PC-9 (cell line): Measurements from ENCODE around the gene SPAG9. TPM values are rescaled to one million over a fixed set of nuclear protein-coding genes. Genes with fewer than 3 reads are reported as not detected.

Experiments
- BruUV-seq: library from RNA; stranded (reverse); fragments of 400-500 nt; replicated peaks from 2 replicates; lab custom pipeline; 2021; lab: Mats Ljungman, UMichigan
- CTCF ChIA-PET: fragments of 300-600 bp; sonication (Branson Sonifier 250); formaldehyde crosslinking; loops from one replicate; lab custom pipeline; 2022; ENCODE audit warnings: antibody characterized with exemption; lab: Charles Lee
- POLR2A ChIA-PET: fragments of 300-600 bp; sonication (Branson Sonifier 250); formaldehyde crosslinking; loops from one replicate; lab custom pipeline; 2022; ENCODE audit warnings: antibody characterized with exemption; ENCODE audit not compliant: unreplicated experiment; lab: Charles Lee
- DNase-seq, 2 experiments: peaks; one replicate each; pipeline versions ENCODE4 v3.0.0 to v3.0.0-alpha.2; 2015 to 2022; ENCODE audit warnings: mixed read lengths in 1 of 2
- H2AFZ ChIP-seq: fragments of 200-600 bp; sonication (generic); 2 replicates; pipeline ENCODE4 v1.8.1; 2017; ENCODE audit warnings: antibody characterized with exemption
- H3F3A ChIP-seq: fragments of 200-600 bp; sonication (generic); 2 replicates; pipeline ENCODE4 v1.8.1; 2017; ENCODE audit warnings: antibody characterized with exemption, mild to moderate bottlenecking, low read depth; ENCODE audit not compliant: insufficient read depth
- H3K27ac ChIP-seq: fragments of 200-600 bp; sonication (generic); 2 replicates; pipeline ENCODE4 v1.6.1; 2016; ENCODE audit warnings: mixed run types
- H3K27me3 ChIP-seq: fragments of 200-600 bp; sonication (generic); 2 replicates; pipeline ENCODE4 v1.6.1; 2016; ENCODE audit warnings: low read depth, mixed run types; ENCODE audit not compliant: insufficient read depth
- H3K36me3 ChIP-seq: fragments of 200-600 bp; sonication (generic); 2 replicates; pipeline ENCODE4 v1.6.1; 2016; ENCODE audit warnings: low read depth, mixed run types
- H3K4me1 ChIP-seq: fragments of 200-600 bp; sonication (generic); replicated peaks from 2 replicates; pipeline ENCODE4 v1.6.1; 2016; ENCODE audit warnings: mixed run types; ENCODE audit not compliant: insufficient read depth
- H3K4me2 ChIP-seq: fragments of 200-600 bp; sonication (generic); 2 replicates; pipeline ENCODE4 v1.6.1; 2017; ENCODE audit warnings: mixed run types
- H3K4me3 ChIP-seq: fragments of 200-600 bp; sonication (generic); 2 replicates; pipeline ENCODE4 v1.6.1; 2016; ENCODE audit warnings: mixed run types
- H3K79me2 ChIP-seq: fragments of 200-600 bp; sonication (generic); 2 replicates; pipeline ENCODE4 v1.6.1; 2017; ENCODE audit warnings: low read depth, mixed run types
- H3K9me2 ChIP-seq: fragments of 200-600 bp; sonication (generic); 2 replicates; pipeline ENCODE4 v1.8.1; 2017; ENCODE audit warnings: mild to moderate bottlenecking; ENCODE audit not compliant: insufficient read depth
- H3K9me3 ChIP-seq: fragments of 200-600 bp; sonication (generic); 2 replicates; pipeline ENCODE4 v1.8.1; 2016; ENCODE audit warnings: low read depth; ENCODE audit not compliant: insufficient read depth
- H4K20me1 ChIP-seq: fragments of 200-600 bp; sonication (generic); 2 replicates; pipeline ENCODE4 v1.8.1; 2017; ENCODE audit not compliant: insufficient read depth
- EZH2 ChIP-seq: fragments of 200-600 bp; sonication (generic); IDR thresholded peaks from 2 replicates; pipeline ENCODE4 v1.8.0; 2017; ENCODE audit warnings: antibody characterized with exemption, low read depth
- intact Hi-C: fragments of 100-400 bp; cut with micrococcal nuclease; formaldehyde crosslinking; loops from one replicate; pipeline ENCODE4 v1.10.0; 2022; ENCODE audit not compliant: unreplicated experiment
- total RNA-seq: library from RNA; stranded (reverse); gene quantifications from 2 replicates; pipeline ENCODE4 v1.2.3, GENCODE V29; 2021
- TF ChIP-seq, protein P1 (sequence below): fragments of 200-600 bp; sonication (generic); conservative IDR thresholded peaks from 2 replicates; pipeline ENCODE4 v1.6.1; 2017; ENCODE audit warnings: mixed run types, antibody characterized with exemption, mild to moderate bottlenecking, moderate library complexity

Gene SPAG9
- total RNA-seq, 1 experiment from 2014 or later: 51.8 TPM

GRCh38 chr17:51166987-51167931 is 46.6 kb upstream of the SPAG9 start:
- Histone ChIP-seq H4K20me1 (peaks cover 43% of the 10 kb centered on the region), H3F3A (peaks cover 79% of the 10 kb centered on the region), H3K36me3 (peaks cover 51% of the 10 kb centered on the region), H3K9me3 (no peaks in the 10 kb centered on the region), H3K27me3 (no peaks in the 10 kb centered on the region), H3K79me2 (peaks cover 30% of the 10 kb centered on the region), H3K9me2 (no peaks in the 10 kb centered on the region), H3K27ac (peak overlapping the region; percentile 78), H3K4me1 (peaks cover 18% of the 10 kb centered on the region; the same call in 1 of the 2 replicates), H2AFZ (peak overlapping the region; percentile 94), H3K4me2 (peak overlapping the region; percentile 97), H3K4me3 (peak overlapping the region; percentile 80)
- TSS peak; percentile 35 for BruUV-seq
- ChIA-PET CTCF (no interaction called here), POLR2A (no interaction called here)
- intact Hi-C loops: loop anchor here (5.0 kb wide), 2 partner anchors 95 to 165 kb away; partner anchors contain the start of genes MBTD1 and UTP18
- TF ChIP-seq, protein P1, sequence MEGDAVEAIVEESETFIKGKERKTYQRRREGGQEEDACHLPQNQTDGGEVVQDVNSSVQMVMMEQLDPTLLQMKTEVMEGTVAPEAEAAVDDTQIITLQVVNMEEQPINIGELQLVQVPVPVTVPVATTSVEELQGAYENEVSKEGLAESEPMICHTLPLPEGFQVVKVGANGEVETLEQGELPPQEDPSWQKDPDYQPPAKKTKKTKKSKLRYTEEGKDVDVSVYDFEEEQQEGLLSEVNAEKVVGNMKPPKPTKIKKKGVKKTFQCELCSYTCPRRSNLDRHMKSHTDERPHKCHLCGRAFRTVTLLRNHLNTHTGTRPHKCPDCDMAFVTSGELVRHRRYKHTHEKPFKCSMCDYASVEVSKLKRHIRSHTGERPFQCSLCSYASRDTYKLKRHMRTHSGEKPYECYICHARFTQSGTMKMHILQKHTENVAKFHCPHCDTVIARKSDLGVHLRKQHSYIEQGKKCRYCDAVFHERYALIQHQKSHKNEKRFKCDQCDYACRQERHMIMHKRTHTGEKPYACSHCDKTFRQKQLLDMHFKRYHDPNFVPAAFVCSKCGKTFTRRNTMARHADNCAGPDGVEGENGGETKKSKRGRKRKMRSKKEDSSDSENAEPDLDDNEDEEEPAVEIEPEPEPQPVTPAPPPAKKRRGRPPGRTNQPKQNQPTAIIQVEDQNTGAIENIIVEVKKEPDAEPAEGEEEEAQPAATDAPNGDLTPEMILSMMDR: peak; percentile 92
- TF ChIP-seq EZH2: no peak
- peak in 1 of 2 experiments; percentile 68 for DNase-seq

- peaks cover 30% of the 10 kb centered on the region for H3K79me2 ChIP-seq
- H3K4me2 ChIP-seq: peak within 1 kb of the TSS; percentile 97
- BruUV-seq: no TSS peak
- no peak for TF ChIP-seq EZH2
- TF ChIP-seq, protein P1: no peak
- H4K20me1 ChIP-seq: peaks cover 34% of the 10 kb centered on the region
- H2AFZ ChIP-seq: peak within 1 kb of the TSS; percentile 94
- intact Hi-C loops: loop anchor here (5.0 kb wide), 2 partner anchors 96 to 164 kb away; partner anchors contain the start of genes MBTD1 and UTP18
- H3K4me1 ChIP-seq: peaks cover 18% of the 10 kb centered on the region; the same call in 1 of the 2 replicates
- peaks cover 51% of the 10 kb centered on the region for H3K36me3 ChIP-seq
- peak within 1 kb of the TSS; percentile 78 for H3K27ac ChIP-seq
- H3K27me3 ChIP-seq: no peaks in the 10 kb centered on the region
- ChIA-PET POLR2A (no interaction called here), CTCF (interaction anchor here (0.6 kb wide), 1 partner anchor 139 kb away, joined by 3 read pairs; no protein-coding TSS in a partner anchor)
- H3K9me2 ChIP-seq: no peaks in the 10 kb centered on the region
- H3F3A ChIP-seq: peaks cover 75% of the 10 kb centered on the region
- DNase-seq: peak; percentile 79 to 90
- H3K4me3 ChIP-seq: peak within 1 kb of the TSS; percentile 80
- H3K9me3 ChIP-seq: no peaks in the 10 kb centered on the region
Observed at GRCh38 chr17:51166198-51166986, 45.7 kb upstream of the SPAG9 start, which contains the start of gene NME2. NME2 (plus strand) TSS chr17:51166411; CDS start chr17:51166831, 420 bp downstream.
